ENCODE results near the gene CLEC20A.

The CLEC20A gene

DNA sequence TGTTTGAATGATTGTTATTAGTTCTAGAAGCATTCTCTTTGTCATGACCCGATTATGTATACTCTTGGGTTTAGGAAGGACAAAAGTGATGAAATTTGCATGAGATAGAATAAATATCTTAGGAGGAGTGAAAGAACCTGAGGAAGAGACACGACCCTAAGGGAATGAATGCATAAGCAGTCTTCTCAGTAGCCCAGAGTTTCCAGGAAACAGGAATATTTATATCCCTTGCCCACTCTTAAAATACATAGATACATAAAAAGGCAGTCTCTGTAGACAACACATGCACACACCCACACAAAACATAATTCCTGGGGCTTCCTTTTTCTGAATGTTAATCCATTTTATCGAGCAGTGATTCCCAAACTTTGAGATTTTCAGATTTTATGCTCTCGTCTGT lies 19.4 kb downstream of the CLEC20A start:
- no peak for DNase-seq

DNA sequence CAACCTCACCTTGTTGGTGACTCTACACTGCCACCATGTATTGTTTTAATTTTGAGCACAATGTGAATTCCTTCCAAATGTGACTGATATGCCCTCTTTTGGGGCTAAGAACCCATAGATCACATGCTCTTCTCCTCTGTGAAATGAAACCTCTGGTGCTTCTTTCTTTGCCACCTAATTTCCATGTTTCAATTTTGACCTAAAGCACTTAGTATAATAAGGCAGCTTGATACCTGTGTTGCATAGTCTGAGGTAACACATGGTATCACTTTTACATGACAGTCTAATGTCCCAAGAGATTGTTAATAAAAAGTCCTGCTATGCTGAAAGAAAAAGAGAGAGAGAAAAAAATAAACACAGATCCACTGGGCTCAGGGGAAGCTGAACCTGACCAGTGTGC lies 24.2 kb downstream of the CLEC20A start:
- DNase-seq = no peak

DNA sequence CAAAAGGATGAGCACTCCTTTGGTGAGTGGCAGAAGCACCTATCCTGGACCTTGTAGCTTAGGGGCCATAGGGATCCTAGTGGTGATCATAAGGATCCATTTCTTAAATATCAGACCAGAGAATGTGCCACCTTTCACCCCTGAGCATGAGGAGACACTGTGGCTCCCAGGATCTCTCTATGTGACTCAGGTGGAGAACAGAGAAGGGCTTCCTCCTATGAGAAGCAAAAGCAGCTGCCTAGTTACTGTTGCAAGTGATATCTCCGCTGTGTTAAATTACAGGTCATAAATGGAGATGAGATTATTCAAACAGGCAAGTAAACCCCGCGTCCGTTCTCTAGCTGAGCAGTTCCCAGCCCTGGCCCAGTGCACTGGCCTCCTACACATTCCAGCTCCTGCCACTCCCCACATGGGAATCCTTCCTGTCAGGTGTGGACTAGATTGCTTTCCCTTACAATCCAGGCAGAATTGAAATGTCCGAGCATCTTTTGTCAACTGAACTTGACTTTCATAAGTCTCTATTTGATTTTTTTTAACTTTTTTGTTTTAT lies 26.3 kb downstream of the CLEC20A start:
- DNase-seq = no peak

DNA sequence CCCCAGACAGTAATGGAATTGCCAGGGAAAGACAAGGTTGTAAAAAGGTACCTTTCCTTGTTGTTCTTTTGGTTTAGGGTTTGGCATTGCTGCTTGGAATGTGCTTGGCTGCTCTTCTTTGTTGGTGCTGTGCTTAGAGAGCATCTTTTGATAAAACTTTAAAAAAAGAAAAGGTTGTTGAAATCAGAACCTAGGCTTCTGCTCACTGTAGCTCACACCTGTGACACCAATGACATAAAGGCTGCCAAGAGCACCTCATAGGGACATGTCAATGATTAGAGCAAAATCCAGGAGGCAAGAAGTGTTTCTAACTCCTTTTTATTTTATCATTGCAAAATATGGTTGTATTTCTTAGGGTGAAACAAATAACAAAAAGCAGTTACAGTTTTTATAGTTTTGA lies 28.9 kb downstream of the CLEC20A start:
- DNase-seq = no peak

DNA sequence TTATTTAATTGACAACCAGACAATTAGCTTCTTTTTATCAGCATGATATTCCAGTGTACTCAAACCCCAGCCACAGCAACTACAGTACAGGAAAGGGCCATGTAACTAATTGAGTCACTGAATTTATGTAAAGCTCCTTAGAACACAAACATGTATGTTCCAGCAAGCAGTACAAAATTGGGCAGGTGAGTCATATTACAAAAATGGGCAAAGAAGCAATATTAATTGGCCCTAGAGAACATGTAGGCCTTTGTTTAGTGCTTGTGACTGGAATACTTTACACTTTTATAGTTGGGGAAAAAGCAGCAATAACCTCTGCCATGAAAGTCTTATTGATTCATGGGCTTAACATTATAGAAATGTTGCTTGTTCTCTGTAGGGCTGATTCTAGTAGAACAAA lies 31.8 kb downstream of the CLEC20A start:
- DNase-seq = no peak

DNA sequence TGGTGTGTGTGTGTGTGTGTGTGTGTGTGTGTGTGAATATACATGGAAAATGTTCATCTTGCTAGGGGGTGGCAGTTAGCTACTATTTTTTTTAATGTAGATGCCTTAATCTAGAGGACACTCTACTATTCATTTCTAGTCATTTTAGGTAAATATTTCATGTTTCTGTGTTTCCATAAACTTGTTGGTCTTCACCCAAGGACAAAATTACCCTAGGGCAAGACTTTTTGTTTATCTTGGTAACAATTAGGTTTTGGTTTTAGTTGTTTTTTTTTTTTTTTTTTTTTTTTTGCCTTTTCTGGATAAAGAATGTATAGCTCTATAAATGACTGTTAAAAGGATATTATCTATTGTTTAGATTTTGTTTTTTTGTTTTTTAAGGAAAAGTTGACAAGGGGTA lies 32.2 kb downstream of the CLEC20A start:
- no peak for DNase-seq

DNA sequence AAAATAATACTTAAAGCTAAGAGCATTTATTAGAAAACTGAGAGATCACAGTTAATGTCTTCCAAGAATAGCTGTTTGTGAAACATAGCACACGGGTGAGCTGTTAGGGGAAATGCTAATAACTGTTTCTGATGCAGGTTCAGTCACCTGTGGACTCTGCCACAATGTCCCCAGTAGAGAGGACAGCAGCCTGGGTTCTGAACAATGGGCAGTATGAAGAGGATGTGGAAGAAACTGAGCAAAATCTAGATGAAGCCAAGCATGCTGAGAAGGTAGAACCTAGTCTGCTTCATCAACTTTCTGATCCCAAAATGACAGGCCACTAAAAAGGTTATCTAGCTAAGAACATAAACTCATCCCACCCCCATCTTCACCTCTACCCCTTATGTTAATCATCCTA lies 32.6 kb downstream of the CLEC20A start:
- DNase-seq = no peak

DNA sequence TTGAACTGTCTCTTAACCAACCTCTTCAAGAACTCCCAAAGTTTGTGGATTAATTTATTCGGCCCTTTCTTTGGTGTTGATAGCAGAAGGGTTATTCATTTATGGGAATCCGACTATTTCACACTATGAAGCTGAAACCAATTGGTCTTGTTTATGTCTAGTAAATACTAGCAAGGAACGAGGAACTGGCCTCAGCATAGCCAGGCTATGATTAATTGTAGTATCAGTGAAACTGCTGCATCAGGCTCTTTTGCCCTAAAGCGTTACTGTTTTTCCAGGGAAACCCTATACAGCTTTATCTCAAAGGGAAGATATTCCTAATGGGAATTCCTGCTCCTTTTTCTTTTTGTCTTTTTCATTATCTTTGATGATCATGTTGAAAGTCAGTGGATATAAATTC lies 35.1 kb downstream of the CLEC20A start:
- no peak for DNase-seq

DNA sequence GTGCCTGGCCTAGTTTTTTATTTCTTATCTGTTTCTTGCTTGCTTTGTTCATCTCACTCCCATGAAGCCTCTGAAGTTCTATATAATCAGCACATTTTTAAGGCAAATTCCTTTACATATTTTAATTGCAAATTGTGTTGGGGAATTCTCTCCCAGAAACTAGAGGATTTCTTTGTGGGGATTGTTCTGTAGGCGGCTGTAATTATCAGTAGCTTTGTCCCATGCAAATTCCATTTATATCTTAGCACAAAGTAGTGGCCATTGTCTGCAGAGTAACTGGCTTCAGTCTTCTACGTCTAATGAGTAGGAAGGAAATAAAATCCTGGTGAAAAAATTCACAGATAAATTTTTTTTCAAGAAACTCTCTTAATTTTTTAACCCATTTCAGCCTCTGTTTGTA lies 35.7 kb downstream of the CLEC20A start:
- no peak for DNase-seq

DNA sequence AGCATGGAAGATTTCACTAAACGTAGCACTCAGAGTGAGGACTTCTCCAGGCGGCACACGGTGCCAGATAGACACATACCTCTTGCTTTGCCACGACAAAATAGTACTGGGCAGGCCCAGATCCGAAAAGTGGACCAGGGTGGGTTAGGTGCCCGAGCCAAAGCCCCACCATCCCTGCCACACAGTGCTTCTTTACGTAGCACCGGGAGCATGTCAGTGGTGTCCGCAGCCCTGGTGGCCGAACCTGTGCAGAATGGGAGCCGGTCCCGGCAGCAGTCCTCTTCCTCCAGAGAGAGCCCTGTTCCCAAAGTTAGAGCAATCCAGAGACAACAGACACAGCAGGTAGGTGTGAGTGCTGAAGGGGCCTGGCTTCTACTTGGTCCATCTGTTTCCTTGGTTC lies 38.6 kb downstream of the CLEC20A start:
- no peak for DNase-seq

DNA sequence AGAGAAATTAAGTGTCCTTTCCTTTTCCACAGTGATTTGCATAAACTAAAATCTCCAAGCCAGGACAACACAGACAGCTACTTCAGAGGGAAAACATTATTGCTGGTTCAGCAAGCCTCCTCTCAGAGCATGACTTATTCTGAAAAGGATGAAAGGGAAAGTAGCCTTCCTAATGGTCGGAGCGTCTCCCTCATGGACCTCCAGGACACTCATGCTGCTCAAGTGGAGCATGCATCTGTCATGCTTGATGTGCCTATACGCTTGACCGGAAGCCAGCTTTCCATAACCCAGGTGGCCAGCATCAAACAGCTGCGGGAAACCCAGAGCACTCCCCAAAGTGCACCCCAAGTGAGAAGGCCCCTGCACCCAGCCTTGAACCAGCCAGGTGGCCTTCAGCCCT lies 39.1 kb downstream of the CLEC20A start:
- DNase-seq = no peak

DNA sequence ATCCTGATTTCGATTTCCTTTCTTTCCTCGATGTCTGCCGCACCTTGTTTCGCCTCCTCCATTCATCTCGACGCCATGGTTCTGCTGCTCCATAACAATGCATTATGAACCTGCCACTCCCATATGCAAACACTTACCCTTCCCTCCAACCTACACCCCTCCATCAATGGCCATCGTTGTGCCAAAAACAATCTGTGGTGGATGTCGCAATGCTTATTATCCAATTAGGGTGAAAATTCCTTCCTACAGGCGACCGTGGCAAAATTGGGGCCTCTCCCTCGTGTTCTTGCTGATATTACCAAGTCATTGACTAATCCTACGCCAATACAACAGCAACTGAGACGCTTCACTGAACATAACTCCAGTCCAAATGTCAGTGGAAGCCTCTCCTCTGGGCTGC lies 40.3 kb downstream of the CLEC20A start:
- no peak for DNase-seq

DNA sequence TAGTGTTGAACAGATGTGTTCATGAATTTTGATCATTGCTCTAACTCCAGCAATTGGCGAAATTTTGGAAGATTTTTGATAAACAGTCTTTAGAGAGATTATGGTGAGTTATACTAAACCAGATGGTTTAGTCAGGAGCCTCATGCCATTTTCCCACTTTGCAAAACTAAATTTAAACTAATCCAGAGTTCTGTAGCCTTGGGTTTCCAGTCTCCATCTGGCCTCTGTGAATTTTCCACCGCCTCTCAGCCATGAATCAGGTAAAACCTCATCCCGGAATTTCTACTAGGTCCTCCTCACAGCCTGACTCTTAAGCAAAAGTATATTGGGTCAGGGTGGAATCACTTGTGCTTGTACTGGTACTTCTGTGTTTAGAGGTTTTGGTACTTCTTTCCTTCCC lies 44.8 kb downstream of the CLEC20A start:
- DNase-seq = peak in 1 of 51 donors; percentile 17

DNA sequence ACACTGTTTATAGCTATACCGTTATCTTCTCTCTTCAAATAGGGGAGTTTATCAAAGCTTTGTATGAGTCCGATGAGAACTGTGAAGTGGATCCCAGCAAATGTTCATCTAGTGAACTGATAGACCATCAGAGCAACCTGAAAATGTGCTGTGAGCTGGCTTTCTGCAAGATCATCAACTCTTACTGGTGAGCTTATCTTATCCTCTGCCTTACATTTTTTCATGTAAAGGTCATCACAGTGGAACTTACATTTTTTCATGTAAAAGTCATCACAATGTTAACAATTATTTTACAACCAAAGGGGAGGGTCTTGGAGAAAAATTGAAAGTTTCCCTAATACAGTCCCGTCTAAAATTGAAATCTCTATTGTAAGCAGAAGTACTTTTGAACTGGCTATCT lies 45.2 kb downstream of the CLEC20A start:
- DNase-seq = no peak

DNA sequence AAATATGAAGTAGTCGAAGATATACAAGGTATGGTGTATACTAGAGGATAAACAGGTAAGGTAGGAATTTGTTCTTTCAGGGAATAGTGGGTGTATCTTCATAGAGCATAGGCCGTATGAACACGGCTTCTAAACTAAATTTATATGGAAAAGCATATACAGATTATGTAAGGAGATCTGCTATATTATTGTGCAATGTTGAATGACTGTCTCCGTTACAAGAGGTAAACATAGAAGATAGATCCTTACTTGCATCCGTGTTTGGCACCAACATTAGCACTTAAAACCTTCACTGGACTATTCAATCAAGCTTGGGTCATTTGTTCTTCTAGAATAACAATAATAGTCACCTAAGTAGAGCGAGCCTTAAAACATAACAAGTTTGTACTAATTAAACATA lies 45.9 kb downstream of the CLEC20A start:
- DNase-seq = no peak

DNA sequence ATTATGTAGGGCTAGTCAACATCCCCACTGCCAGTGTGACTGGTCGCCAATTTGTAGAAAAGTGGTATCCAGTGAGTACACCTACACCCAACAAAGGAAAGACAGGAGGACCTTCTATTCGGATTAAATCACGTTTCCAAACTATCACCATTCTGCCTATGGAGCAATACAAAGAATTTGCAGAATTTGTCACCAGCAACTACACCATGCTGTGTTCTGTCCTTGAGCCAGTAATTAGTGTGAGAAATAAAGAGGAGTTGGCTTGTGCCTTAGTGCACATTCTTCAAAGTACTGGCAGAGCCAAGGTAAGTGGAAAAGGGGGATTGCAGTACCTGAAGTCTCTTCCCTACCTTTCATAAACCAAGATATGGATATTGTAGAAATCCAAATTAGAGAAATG lies 53.8 kb downstream of the CLEC20A start:
- DNase-seq = no peak

DNA sequence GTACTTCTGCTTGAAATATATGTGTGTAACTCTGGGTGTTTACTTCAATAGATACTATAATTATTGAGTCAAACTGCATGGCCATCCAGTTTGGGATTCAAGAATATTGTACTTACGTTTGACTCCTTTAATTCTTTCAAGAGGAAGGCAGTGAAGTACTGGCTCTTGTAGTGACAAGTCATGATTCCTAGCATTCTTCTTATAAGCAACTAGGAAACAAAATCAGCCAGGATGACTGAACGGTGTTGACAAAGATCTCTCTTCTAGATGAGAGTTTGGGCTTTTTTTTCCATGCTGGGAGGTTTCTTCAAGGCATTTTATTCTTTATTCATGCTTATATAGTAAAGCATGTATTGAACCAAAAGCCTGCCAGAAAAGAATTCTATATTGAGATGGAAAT lies 58.3 kb downstream of the CLEC20A start:
- DNase-seq = no peak

DNA sequence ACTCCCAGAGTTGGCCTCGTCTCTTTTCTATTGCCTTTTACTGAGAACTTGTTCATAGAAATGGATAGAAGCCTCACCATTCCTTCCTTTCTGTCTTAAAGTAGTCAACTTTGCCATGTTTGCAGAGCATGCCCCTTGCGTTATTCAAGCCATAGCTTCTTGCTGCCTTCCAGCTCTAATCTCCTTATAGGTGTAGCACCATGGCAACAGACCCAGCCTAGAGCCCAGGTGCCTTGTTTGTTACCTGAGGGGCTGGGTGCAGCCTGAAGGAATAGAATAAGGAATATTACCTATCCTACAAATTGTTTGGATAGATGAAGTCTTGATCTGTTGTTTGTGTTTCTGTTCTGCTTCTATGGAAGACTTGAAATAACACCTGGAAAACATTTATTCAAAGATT lies 59.9 kb downstream of the CLEC20A start:
- DNase-seq = no peak

DNA sequence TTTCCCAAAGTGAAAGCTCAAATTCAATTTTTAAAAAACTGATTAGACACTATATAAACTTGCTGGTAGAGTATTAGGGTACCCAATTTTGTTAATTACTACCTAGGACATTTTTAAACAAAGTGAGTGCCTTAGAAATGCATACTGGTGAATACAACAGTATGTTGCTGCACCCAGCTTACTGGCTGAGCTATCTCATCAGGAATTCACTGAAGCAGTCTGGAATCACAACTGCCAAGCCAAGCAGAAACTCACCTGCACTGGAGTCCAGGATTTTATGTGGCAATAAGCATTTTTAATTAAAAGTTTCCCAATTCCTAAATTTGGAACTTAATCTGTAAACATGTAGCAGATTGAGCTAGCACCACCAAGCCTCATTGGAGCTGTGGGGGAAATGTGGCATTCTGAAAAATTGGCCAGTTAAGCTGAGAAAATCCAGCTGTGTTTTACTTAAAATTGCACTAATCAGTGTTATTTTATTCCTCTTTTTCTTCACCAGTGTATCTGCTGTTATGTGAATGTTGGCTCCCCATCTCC lies 61.8 kb downstream of the CLEC20A start:
- no peak for DNase-seq

DNA sequence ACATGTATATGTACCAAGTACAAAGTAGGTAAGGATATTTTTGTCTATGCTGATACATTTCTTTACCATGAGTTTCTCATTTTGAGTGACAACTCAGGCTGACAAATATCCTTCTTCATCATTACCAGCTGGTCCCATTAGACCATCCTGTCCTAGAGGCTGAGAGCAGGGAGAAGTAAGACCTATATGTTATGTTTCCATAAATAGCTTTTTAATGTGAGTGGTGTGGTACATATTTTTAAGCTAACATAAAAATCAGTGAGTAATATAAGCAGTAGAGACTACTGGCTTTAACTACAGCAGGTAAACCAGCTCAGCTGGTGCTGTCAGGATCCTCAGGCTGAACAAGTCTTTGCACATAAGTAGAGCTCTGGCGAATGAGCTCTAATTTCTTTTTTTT lies 62.4 kb downstream of the CLEC20A start:
- no peak for DNase-seq

Measured in hypothalamus (tissue), 51 donors.